GM18508 (cell line): ENCODE measurements around the gene GJB5.
"Not testable (repeated sequence)": the region's sequence is repeated elsewhere in the genome, so short reads cannot be mapped to it uniquely, and the experiment has no call there.

Experiments
- ATAC-seq: cut with Tn5 transposase; IDR thresholded peaks from one replicate; pipeline ENCODE4 v1.9.1; 2021; ENCODE audit warnings: moderate number of reproducible peaks; ENCODE audit not compliant: insufficient read depth, unreplicated experiment

Gene GJB5

GRCh38 chr1:34754964-34755637, at the start of gene GJB5:
Gene GJB5 (plus strand): TSS chr1:34755047. CDS start chr1:34757331, 2,284 bp downstream.
- ATAC-seq = no peak

DNA sequence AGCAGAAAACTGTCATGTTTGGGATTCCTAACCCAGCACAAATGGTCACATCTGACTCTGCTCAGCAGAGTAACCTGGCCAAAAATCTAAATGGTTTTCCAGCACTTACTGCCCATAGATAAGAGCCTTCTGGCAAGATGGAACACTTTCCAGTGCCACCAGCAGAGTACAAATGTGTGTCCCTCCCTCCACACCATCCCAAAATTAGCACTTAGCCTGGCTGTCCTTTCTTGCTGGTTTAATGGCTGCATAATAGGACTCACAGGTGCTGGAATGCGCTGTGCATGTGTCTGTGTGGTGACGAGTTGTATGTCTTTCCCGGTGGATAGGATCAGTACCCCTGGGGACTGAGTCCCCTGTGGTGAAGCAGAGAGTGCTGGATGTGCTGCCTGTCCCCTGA, 49.8 kb upstream of the GJB5 start:
- no peak for ATAC-seq

- ATAC-seq = no peak
Measured at GRCh38 chr1:34708106-34708505, 46.7 kb upstream of the GJB5 start.

DNA sequence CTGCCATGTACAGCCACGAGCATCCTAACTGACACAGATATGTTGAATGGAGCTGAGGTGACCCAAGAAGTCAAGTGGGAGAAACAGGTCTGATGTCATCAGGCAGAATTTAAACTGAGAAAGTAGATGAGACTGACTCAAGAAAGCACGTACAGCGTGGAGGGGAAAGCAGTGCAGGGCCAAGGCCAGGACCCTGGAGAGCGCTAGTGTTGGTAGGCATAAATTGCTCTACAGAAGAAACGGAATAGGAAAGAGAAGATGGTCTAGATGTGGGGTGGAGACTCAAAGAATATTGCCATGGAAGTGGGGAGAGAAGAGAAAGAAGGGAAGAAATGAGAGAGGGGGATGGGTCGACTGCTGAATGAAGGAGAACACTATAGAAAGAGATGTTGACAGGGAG, 45.3 kb upstream of the GJB5 start:
- ATAC-seq = no peak

GRCh38 chr1:34710812-34711211, 44.0 kb upstream of the GJB5 start:
- ATAC-seq = no peak

GRCh38 chr1:34711485-34711884, 43.4 kb upstream of the GJB5 start:
- ATAC-seq = no peak

- ATAC-seq = no peak
Measured at GRCh38 chr1:34712007-34712688, 42.7 kb upstream of the GJB5 start.

- no peak for ATAC-seq
Measured at GRCh38 chr1:34713443-34713842, 41.4 kb upstream of the GJB5 start.

GRCh38 chr1:34714386-34714785, 40.5 kb upstream of the GJB5 start:
- ATAC-seq = no peak

DNA sequence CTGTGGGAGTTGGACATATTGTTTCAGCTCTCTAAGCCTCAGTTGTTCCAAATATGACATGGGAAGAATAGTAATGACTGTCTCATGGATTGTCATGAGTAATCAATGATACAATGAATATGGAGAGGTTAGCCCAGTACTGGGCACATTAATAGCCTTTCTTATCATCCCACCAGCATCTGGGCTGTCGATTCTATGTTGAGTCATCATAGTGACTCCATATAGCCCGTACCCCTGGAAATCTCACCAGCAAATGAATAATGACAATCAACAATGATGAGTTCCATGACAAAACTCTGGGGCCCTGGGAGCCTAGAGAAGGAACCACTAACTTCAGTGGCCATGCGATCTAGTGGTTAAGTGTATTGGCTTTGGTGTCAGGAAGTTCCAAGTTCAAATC, 39.7 kb upstream of the GJB5 start:
- ATAC-seq = no peak

- ATAC-seq = no peak
Measured at GRCh38 chr1:34721241-34721640, 33.6 kb upstream of the GJB5 start.

DNA sequence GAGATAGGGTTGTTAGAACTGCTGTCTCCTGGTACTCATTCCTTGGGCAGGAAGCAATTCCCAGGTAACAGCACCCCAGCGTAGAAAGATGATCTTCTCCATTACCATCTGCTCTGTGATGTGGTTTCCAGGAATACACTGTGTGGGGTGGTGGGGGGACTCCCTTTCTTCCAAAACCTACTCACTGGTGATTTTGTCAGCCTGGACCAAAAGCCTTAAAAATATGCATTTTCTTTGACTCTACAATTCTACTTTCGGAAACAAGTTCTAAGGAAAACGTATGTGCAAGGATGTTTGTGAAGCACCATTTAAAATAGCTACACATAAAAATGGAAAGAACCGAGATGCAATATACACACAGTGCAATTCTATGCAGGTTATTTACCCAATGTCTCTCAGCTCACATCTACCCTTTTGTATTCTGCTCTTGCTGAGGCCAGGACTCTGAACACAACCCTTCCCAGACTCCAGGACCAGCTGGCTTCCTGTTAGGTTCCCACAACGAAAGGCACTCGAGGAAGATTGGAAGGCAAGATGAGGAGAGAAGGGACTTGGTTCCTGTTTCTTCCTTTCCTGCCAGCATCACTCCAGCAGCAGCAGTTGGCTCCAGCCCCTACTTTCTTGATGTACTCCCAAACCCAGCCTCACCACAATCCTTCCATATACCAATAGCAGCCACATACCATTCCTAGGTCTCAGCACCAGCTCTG, 33.0 kb upstream of the GJB5 start:
- ATAC-seq = no peak

DNA sequence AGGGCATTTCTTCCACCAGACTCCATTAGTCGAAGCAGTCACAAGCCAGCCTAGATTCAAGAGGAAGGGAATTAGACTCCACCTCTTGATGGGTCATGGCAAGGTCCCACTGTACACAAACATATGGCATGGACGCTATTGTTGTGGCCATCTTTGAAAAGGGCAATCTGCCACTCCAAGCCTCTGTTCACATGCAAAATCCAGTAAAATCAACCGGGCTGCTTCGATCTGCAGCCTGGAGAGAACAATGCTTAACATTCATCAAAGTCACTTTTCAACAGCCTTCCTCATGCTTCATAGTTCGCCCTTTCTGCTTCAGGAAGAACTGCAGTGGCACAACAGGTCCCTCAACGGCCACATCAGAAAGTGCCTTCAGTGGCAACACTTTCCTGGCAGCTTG, 28.0 kb upstream of the GJB5 start:
- ATAC-seq = no peak

DNA sequence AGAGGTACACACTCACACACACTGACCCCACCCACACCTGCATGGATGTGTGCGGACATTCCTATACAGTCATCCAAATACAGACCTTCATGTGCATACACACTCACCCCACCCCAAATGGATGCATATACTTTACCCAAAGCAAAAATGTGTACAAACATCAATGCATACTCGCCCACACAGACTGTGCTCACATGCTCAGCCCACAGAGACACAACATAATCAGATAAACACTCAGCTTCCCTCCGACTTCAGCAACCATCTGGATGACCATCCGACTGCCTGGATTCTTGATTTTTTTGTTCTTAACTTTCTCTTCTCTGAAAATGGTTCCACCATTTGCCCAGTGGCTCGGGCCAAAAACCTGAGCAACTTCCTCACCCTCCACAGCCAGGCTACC, 24.4 kb upstream of the GJB5 start:
- no peak for ATAC-seq

DNA sequence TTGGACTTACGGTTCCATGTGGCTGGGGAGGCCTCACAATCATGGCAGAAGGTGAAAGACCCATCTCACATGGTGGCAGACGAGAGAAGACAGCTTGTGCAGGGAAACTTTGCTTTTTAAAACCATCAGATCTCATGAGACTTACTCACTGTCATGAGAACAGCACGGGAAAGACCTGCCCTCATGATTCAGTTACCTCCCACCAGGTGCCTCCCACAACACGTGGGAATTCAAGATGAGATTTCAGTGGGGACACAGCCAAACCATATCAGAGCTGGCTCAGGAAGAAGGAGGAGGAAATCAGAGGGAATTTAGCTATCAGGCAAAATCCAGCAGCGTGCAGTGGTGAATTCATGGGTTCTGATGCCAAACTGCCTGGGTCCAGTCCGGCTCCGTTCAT, 22.0 kb upstream of the GJB5 start:
- ATAC-seq = not testable (repeated sequence)

DNA sequence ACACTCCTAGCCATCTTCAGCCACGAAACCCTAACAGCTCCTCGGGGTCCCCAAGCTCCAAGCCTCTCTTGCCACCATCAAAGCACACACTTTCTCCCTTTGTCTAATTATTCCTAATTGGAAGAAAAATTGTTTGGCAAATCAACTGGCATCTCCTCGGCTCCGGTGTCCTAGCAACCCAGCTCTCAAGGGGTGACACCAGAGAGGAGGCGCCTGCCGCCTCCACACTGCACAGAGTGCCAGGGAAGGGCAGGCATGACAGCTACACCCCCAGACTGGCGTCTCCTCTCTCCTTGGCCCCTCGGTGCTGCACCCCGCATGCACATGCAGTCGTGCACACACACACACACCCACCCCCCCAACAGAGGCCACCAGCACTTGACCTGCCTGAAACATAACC, 18.2 kb upstream of the GJB5 start:
- no peak for ATAC-seq

GRCh38 chr1:34737236-34737635, 17.6 kb upstream of the GJB5 start:
- not testable (repeated sequence) for ATAC-seq

GRCh38 chr1:34739613-34740012, 15.2 kb upstream of the GJB5 start:
- ATAC-seq = no peak

DNA sequence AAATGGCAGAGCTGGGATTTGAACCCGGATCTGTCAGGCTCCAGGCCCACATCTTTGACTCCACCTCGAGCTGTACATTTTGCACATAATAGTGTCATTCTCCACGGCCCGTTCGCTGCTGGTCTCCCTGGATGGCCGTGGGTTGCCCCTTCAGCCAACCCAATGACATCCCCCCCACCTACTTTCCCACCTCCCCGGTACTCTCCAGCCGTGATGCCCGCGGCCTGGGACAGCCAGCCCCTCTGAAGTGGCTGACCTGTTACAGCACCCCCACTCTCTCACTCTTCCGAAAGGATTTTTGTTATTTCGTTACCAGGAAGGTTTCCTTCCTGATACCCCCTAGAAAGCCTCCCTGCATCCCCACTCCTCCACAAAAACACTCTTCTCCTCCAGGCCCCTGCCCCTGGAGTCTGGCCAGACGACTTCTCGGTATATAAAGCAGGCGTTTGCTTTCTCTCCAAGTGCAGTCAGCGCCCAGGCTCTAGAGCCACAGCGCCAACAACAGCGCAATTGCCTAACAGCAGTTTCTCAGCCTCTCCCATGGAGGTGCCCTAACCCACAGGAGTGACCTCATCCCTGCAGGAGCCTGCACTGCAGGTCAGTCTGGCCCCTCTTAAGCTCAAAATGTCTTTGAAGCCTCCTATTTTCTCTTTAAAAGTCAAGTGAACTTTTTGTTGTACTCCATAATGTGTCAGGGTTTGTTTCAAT, 14.5 kb upstream of the GJB5 start:
- no peak for ATAC-seq

GRCh38 chr1:34742667-34743270, 12.1 kb upstream of the GJB5 start:
- ATAC-seq = no peak

DNA sequence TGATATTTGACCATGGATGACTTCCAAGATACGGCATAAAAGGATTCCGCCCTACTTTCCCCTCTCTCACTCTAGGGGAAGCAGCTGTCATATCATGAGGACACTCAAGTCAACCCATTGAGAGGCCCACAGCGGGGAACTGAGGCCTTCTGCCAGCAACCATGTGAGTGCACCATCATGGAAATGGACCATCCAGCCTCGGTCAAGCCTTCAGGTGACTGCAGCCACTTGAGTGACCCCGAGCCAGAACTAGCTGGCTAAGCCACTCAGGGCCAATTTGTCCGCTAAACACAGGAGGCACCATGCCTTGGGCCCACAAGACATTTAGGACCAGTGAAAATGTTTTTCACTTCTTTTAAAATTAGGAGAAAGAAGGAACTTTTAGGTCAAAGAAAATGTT, 11.1 kb upstream of the GJB5 start:
- no peak for ATAC-seq
